ENCODE measurements around the gene TPRX2.
"Not testable (repeated sequence)": the region's sequence is repeated elsewhere in the genome, so short reads cannot be mapped to it uniquely, and the experiment has no call there.

Gene TPRX2

GRCh38 chr19:47863514-47863936 is 4.5 kb downstream of the TPRX2 start:
- DNase-seq: peak; percentile 87

- no peak for DNase-seq
These were observed 6.1 kb downstream of the TPRX2 start for GRCh38 chr19:47865166-47865565.

- no peak for DNase-seq
These were observed 19.9 kb downstream of the TPRX2 start for GRCh38 chr19:47878906-47879305.

GRCh38 chr19:47879385-47879784 is 20.4 kb downstream of the TPRX2 start:
- DNase-seq: not testable (repeated sequence)

- DNase-seq: no peak
These were observed 22.7 kb downstream of the TPRX2 start for GRCh38 chr19:47881757-47882156.

GRCh38 chr19:47882890-47883289 is 23.9 kb downstream of the TPRX2 start:
- no peak for DNase-seq

GRCh38 chr19:47885067-47885463 is 26.0 kb downstream of the TPRX2 start:
- no peak for DNase-seq

GRCh38 chr19:47886010-47886559 is 27.1 kb downstream of the TPRX2 start, which contains the start of gene SULT2A1:
SULT2A1 (minus strand) TSS chr19:47886315; CDS start chr19:47886257, 58 bp downstream.
- no peak for DNase-seq

GRCh38 chr19:47890865-47891621 is 32.0 kb downstream of the TPRX2 start:
- no peak for DNase-seq

- DNase-seq: no peak
These were observed 32.5 kb downstream of the TPRX2 start for GRCh38 chr19:47891622-47891922.

- no peak for DNase-seq
These were observed 33.1 kb downstream of the TPRX2 start for GRCh38 chr19:47891923-47892666.

GRCh38 chr19:47895165-47895782 is 36.2 kb downstream of the TPRX2 start:
- DNase-seq: no peak

- no peak for DNase-seq
These were observed 37.0 kb downstream of the TPRX2 start for GRCh38 chr19:47896019-47896418.

- no peak for DNase-seq
These were observed 37.7 kb downstream of the TPRX2 start for GRCh38 chr19:47896773-47897172.

GRCh38 chr19:47897861-47898260 is 38.8 kb downstream of the TPRX2 start:
- DNase-seq: no peak

GRCh38 chr19:47899335-47899734 is 40.3 kb downstream of the TPRX2 start:
- no peak for DNase-seq

GRCh38 chr19:47901370-47901769 is 42.3 kb downstream of the TPRX2 start:
- DNase-seq: no peak

- DNase-seq: peak; percentile 73
These were observed 50.3 kb downstream of the TPRX2 start for GRCh38 chr19:47909350-47909749.

GRCh38 chr19:47910191-47910590 is 51.2 kb downstream of the TPRX2 start:
- DNase-seq: not testable (repeated sequence)

Measured in activated CD4-positive, alpha-beta T cell treated with anti-CD3 and anti-CD28 coated beads, Interleukin-10, Interleukin-2, amounts not matched to agents 100 ng/mL and 50 ng/mL, durations not matched to agents 16 hours and 8 hours (primary cell).